8988T (cell line): ENCODE measurements around the gene E4F1.
"Not testable (repeated sequence)": the region's sequence is repeated elsewhere in the genome, so short reads cannot be mapped to it uniquely, and the experiment has no call there.

Source experiments
- DNase-seq: peaks from one replicate; pipeline ENCODE4 v3.0.0; 2011

Gene E4F1

DNA sequence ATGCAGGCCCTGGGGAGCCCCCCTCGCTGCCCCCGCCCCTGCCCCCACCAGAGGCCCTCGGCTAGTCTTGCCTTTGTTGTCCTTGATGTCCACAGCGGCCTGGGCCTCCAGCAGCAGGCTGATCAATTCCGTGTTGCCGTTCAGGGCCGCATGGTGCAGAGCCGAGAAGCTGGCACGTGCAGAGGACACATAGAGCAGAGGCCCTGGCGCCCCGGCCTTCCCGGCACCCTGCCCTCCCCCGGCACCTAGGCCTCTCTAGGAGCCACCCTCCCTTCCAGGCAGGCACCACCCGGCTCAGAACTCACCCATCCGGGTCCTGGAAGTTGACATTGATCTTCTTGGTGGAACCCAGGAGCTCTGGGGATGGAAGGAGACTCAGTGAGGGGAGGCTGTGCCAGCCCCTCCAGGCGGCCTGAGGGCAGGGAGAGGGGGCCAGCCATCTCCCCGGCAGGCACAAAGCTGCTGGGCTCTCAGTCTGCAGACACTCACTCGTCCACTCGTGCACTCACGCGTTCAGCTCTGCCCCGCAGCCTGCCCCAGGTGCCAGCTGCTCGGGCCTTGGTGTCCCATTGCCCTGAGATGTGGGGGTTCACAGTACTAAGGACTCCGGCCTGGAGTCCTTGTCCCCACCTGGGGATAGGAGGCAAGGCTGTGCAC is 33.3 kb upstream of the E4F1 start:
- DNase-seq = no peak

DNA sequence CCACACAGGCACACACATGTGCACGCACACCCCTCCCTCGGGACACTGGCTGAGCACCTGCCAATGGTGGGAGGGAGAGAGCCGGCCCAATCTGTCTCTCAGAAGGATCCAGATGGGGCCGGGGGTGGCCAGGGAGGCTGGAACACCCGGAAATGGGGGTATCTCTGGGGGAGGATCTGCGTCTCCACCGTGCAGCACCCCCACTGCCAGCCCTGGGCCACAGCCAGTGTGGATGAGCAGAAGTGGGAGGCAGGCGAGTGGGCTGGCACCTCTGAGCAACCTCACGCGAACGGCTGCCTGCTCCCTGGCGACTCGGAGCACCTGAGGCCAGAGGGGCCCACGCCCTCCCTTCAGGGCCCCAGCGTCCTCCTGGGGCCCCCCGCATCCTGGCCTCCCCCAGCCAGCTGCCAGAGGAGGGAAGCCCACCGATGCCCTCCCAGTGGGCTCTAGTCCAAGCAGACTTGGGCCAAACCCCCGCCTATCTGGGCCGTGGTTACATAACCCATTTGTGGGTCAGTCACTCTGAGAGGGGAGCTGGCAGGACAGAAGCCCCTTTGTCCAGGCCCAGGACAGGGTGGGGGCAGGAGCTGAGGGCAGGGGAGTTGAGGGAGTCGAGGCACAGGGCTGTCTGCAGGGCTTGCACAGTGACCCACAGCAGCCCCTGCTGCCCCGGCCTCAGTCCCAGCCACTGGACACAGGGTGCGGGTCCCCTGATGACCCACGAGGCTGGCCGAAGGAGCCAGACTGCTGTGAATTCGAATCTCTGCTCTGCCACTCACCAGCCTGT is 32.5 kb upstream of the E4F1 start:
- no peak for DNase-seq

DNA sequence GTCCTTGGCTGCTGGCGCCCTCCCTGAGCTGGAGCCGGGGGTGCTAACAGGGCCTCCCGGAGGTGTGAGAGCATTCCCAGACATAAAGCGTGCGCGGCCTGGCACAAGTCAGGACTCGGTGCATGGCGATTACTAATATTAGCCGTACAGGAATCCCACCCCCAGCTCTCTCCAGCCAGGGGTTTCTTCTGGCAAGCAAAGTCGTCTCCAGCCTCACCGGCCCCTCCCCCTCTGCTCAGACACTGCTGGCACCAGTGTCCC is 32.0 kb upstream of the E4F1 start:
- no peak for DNase-seq

DNA sequence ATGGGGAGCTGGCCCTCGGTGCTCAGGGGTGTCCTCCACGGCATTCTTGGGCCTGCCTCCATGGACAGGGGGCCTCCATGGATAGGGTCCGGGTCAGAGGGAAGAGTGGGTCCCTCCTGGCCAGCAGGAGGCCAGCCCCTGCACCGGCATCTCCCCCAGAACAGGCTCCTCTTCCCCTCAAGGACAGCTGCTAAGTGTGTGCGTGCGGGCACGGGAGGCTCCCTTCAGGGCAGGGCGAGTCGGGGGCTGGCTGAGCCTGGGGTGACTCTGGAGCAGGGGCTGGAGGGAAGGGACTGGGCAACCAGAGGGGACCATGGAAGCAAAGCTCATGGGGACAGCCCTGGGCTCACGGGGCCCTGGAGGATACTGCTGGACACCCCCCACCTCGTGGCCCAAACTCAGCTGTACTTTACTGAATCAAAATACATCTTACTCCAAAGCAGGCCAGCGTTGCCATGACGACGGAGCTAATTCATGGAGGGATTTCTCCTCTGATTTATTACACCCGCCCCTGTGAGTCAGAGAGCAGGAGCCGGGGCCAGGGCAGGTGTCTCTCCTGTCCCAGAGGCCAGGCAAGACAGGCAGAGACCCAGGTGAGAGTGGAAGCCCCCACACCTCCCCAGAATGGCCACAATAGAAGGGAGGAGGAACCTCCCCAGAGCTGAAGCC is 29.1 kb upstream of the E4F1 start:
- no peak for DNase-seq

DNA sequence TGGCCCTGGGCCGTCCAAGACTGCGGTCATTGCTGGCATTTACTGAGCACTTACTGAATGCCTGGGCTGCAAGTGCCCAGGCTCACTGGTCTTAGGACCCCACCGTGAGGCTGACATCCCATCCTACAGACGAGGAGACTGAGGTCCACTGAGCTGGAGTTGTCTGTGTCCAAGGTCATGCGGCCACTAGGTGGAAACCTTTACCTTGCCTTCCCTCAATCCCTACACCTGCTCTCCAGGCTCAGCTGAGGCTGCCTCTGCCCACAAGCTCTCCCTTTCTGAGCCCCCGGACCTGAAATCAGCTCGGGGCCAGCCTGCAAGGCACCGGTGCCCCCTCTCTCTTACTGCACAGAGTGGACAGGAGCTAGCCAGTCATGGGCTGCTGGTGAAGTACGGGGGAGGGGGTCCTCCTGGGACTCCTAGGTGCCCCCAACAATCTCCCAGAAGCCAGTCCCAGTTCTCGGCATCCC is 28.5 kb upstream of the E4F1 start:
- peak; percentile 83 for DNase-seq

DNA sequence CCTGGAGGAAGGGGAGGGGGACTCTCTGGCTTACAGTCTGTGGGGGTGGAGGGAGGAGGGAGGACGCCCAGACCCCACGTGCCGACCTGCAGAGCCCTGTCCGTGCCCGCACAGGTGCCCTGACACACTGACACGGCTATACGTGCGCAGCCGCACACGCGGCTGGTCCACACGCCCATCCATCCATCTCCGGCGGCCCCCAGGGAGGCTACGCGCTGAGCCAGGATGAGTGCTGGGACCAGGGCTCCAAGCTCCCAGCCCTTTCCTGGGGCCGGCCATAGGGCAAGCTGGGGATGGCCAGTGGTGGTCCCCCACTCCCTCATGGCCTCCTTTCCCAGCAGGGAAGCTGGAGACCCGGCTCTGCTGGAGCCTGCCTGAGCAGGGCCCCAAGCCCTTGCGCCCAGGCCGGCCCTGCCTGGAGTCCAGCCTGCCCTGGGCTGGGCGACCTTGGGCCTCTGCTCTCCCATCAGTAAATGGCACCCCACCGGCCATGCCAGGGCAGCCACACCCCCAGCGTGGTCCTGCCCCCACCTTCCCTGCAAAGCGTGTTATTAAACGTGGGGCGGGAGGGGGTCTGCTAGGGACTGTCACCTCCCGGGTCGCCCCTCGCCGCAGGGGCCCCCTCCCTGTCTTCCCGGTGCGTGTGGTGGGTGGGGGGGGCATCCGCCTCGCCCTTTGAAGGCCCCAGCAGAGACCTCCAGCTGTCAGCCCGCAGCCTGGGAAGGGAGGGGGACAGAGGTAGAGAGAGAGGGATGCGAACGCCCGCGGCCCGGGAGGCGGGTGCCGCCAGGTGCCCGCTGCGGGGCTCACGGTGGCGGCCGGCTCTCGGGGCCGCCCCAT is 27.8 kb upstream of the E4F1 start:
- no peak for DNase-seq

DNA sequence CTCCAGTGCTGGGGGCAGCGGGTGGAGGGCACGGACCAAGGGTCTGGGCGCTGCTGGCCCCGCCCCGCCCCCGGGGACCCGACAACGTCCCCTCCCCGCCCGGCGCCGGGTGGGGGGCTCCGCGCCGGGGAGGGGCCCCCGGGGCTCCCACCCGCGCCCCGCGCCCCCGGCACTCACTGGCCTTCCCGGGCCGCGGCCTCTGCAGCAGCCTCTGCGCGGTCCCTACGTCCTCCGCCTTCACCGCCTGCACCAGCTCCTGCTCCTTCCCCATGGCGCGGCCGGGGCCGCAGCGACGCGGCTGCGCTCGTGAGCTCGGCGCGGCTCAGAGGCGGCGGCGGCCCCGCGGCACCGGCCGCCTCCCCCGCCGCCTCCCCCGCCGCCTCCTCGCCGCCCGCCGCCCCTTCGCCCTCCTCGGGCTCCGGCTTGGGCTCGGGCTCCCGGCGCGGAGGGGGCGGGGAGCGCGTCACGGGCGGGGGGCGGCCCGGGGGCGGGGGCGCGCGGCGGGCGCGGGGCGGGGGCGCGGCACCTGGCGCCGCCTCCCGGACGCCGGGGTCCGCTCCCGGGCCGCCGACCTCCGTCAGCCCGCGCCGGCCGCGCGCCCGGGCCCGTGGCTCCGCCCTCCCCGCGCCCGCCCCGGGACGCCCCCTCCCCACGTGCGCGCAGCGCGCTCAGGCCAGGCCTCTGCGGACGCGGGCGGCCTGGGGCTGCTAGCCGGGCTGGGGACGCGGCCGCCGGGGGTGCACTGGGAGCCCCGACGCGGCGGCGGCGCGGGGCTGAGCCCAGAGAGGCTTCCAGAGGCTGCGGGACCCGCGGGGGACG is 27.0 kb upstream of the E4F1 start, which contains the start of gene CASKIN1:
Gene CASKIN1, minus strand, starts transcription at position 444 of the 819 bp plus-strand sequence. Its CDS starts 173 bp downstream, at position 271.
- DNase-seq = peak; percentile 71

DNA sequence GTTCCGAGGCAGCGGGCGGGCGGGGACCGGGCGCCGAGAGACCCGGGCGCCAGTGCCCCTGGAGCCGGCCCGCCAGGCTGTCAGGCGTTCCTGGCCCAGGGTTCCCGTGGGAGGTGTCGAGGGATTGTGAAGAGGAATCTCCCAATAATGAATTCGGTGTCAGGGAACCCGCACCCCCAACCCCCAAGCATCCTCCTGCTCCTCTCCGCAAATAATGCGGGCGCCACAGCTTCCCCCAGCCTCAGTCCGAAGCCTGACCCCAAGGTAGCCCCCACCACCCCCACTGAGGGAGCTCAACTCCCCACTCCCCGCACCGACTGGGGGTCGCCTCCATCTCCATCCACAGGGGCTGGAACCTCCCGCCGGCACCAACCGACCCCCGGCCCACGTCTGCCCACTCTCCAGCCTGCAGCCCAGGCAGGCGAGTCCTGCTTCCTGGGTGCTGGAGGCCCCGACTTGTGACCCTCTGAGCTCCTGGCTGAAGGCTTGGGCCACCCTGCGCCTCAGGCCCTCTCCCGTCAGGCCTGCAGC is 26.3 kb upstream of the E4F1 start:
- no peak for DNase-seq

DNA sequence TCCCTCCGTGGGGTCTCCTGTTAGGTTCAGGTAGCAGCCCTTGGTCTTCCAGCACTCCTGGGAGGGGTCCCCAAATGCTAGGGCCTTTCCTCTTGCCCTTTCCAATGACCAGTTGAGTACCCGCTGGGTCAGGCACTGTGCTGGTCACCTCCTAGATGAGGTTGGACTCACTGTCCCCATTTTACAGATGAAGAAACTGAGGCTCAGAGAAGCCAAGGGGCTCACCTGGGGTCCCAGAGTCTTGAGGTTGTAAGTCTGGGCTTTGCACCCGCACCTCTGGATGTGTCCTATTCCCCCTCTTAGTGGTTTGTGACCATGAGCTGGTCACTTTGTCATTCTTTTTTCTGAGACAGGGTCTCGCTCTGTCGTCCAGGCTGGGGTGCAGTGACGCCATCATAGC is 25.6 kb upstream of the E4F1 start:
- DNase-seq = no peak

DNA sequence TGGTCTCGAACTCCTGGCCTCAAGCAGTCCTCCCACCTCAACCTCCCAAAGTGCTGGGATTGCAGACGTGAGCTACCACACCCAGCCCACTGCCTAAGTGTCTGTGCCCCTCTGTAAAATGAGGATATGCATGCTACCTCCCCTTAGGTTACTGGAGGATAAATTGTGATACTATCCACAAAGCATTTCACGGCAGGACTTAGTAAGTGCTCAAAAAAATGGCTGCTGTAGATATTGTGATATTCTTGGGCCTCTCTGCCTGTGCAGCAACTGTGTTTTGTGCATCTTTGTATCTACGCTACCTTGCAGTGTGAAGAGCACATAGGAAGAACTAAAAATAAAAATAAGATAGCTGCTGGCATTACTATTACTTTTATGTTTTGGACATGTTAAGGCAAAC is 25.1 kb upstream of the E4F1 start:
- no peak for DNase-seq

DNA sequence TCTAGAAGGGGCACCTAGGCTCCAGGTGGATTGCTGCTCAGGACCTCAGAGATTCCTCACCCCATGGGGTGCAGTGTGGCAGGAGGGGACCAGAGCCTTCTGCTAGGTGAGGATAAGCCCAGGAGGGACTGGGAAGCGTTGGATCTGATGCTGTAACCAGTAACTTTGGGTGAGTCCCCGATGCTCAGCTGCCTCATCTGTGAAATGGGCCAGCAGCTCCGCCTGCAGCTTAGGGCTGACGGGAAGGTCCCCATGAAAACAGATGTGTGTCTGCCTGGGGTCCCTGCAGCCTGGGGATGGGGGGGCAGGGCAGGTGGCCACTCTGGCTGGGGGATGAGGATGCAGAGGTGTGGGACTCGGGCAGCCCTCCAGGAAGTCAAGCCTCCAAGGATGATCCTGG is 24.3 kb upstream of the E4F1 start:
- no peak for DNase-seq

DNA sequence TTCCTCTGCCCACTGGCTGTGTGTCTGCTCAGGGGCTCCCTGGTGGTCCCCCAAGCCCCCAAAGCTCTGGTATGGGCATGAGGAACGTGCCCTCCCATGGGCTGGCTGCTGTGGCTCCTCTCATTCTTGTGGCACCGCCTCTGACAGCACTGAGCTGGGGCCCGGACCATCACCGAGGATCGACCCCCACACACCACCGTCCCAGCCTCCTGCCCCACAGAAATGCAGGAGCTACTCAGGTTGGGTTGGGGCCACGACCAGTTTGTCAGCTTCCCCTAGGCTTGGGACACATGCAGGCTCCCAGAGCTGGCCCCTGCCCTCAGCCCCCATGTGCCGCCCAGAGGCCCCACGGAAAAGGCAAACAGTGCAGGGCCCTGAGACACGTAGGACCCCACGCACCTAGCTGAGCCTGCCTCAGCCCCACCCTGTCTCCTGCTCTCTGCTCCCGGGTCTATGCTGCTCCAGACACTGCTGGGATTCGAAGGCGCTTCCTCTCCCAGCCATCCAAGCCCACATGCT is 23.7 kb upstream of the E4F1 start:
- no peak for DNase-seq

DNA sequence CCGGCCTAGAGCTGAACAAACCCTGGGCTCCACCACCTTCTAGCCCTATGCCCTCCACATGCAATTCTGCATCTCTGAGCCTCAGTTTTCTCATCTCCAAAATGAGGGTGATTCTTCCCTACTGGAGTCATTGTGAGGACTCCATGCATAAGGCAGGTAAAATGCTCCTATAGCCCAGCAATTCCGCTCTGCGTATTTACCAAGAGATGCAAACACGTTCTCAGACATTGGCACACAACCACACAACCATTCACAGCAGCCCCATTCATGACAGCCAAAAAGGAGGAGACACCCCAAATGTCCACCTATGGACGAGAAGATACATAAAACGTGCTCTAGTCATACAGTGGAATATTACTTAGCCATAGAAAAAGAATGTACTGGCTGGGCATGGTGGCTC is 23.1 kb upstream of the E4F1 start:
- DNase-seq = no peak

DNA sequence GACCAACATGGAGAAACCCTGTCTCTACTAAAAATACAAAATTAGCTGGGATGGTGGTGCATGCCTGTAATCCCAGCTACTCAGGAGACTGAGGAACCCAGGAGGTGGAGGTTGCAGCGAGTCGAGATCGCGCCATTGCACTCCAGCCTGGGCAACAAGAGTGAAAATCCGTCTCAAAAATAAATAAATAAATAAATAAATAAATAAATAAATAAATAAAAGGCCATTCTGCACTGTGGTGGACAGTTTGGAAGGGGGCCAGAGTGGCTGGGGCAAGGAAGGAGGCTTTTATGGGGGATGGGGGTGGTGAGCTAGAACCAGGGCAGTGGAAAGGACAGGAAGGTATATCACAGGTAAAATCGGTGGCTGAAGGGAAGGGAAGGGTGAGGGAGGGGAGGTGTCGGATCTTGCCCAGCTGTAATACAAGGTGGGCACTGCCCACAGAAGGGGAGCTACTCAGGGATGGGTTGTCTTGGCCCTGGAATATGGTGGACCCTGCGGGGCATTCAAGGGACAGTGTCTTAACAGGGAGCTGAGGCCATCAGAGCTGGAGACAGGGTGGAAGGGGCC is 20.2 kb upstream of the E4F1 start:
- DNase-seq = not testable (repeated sequence)

DNA sequence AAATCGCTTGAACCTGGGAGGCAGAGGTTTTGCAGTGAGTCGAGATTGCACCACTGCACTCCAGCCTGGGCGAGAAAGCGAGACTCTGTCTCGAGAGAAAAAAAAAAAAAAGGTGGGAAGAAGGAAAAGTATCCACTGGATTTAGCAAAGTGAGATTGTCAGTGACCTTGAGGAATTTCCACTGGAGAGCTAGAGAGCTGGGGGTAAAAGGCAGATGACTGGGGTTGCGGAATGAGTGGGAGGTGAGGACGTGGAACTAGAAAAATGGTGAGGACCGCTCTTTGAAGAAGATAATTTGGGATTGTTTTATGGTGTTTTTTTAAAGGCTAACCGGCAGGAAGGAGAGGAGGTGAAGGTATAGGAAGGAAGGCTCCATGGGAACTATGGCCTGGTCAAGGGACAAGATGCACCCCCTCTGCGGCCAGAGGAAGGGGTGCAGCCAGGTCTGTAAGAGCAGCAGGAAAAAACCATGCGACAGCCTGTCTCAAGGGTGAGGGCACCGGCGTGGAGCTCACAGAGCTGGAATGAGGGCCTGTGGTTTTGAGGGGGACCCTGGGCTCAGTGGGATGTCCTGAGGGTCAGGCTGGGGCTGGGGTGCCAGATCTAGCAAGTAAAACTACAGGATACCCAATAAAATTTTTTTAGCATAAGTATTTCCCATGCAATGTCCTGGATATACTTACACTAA is 18.8 kb upstream of the E4F1 start:
- no peak for DNase-seq

DNA sequence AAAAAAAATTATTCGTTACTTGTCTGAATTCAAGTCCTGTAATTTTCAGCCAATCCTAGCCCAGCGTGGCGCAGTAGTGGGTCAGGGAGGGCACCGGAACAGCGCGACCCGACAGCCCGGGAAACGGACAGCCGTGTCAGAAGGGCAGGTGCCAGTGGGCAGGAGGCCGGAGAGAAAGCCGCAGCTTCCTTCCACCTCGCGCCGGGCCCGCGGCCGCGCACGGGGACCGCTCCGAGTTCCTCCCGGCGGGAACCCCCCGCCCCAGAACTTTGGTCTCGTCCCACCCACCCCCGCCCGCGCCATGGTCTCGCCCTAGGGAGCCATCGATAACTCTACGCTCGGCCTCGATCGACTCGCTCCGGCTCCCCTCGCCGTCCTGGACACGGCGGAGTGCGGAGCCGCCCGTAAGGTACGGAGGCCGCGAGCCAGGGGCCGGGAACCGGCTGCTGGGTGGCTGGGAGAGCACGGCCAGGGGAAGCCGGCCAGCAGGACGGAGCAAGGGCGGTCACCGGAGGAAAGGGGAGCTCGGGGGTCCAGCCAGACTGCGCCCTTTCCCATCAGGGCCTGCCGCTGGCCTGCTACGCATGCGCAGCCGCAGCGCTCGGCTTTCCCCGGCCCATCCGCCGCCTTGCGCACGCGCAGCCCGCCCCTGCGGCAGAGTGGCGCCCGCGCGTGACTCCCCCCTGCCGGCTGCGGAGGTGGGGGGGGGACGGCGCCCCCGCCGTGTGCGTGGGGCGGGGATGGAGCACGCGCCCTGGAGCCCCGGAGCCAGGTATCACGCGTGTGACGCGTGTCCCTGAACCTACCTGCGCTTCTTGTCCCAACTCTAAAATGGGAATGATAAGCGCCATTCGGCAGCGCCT is 18.1 kb upstream of the E4F1 start, which contains the start of gene MLST8:
Gene MLST8, plus strand, starts transcription at position 351 of the 863 bp plus-strand sequence. CDS start 632 bp downstream, outside the sequence.
- peak; percentile 96 for DNase-seq

DNA sequence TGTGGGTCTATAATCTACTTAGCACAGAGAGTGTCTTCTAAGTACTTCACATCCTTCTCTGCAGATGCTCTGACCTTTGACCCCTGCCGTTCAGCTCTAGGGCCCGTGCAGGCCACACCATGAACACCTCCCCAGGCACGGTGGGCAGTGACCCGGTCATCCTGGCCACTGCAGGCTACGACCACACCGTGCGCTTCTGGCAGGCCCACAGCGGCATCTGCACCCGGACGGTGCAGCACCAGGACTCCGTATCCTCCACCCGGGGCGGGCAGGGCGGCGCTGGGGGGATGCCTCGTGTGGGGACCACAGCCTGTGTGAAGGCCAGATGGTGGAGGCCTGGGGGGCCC is 17.5 kb upstream of the E4F1 start:
- DNase-seq = no peak

DNA sequence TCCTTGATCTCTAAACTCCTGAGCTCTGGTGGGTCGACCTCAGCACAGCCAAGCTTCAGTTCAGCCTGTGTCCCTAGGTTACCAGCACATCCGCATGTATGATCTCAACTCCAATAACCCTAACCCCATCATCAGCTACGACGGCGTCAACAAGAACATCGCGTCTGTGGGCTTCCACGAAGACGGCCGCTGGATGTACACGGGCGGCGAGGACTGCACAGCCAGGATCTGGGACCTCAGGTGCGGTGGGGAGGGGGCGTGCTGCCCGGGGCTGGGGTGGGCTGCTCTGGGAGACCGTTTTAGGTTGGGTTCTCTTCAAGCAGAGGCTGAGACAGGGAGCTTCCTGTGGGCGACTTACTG is 17.0 kb upstream of the E4F1 start:
- DNase-seq = no peak

DNA sequence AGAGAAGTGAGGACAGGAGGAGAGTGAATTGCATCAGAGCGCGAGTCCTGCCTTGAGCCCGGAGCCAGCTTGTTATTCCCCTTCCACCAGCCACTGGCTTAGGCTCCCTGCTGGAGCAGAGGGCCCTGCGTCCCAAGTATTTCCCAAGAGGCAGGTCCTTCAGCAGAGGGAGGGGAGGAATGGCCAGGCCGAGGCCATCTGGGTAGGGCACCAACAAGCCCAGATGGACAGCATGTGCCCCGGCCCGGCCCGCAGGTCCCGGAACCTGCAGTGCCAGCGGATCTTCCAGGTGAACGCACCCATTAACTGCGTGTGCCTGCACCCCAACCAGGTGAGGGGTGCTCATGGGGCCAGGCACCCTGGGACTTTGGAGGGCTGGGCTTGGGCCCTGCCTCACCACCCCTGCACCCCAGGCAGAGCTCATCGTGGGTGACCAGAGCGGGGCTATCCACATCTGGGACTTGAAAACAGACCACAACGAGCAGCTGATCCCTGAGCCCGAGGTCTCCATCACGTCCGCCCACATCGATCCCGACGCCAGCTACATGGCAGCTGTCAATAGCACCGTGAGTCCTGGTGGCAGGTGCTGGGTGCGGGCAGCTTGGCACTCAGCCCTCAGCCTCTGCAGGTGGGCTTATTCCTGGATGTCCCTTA is 16.5 kb upstream of the E4F1 start:
- DNase-seq = no peak
